SIG-M5 treated with dmso at 0.1 percent for 504 hours (cell line): ENCODE measurements around the gene UGGT1.
"Not testable (repeated sequence)": the region's sequence is repeated elsewhere in the genome, so short reads cannot be mapped to it uniquely, and the experiment has no call there.

ENCODE experiments used
- DNase-seq: peaks from one replicate; lab custom pipeline; 2025; ENCODE audit not compliant: unreplicated experiment; lab: John Stamatoyannopoulos, UW

Gene UGGT1

DNA sequence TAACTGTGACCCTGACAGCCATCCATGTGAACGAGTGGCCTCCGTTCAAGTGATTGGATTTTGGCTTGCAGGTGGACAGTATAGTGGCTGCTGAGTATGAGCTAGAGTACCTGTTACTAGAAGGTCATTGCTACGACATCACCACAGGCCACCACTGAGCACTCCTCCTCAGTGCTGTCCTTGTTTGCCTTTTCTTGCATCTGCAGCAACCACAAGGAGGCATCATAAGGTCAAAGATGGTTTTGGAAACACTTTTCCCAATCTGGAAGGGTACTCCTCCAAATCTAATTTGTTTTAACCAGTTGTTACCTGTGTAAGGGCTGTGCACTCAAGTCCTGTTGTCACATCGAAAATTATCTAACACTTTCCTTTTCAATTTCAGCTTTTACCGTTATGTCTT, 81.2 kb downstream of the UGGT1 start:
- DNase-seq: no peak

- not testable (repeated sequence) for DNase-seq
Measured at GRCh38 chr2:128174067-128174466, 83.1 kb downstream of the UGGT1 start.

DNA sequence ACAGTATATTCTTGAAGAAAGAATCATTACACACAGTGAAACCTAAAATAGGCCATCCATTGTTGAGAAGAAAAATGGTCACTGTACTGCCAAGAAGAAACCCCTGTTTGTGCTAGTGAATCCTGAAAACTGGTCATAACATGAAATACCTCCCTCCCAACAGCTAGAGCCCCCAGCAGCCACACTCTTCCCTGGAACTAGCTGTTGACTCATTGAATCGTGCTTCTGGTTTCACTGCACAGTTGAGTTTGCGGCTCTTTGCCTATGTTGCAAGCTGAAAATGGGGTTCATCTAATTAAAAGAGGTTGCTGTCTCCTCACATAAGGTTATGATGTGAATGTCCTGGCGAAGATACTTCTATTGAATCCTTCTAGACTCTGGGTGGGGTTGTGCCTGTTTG, 86.3 kb downstream of the UGGT1 start:
- no peak for DNase-seq

GRCh38 chr2:128178149-128178649, 87.2 kb downstream of the UGGT1 start:
- no peak for DNase-seq

DNA sequence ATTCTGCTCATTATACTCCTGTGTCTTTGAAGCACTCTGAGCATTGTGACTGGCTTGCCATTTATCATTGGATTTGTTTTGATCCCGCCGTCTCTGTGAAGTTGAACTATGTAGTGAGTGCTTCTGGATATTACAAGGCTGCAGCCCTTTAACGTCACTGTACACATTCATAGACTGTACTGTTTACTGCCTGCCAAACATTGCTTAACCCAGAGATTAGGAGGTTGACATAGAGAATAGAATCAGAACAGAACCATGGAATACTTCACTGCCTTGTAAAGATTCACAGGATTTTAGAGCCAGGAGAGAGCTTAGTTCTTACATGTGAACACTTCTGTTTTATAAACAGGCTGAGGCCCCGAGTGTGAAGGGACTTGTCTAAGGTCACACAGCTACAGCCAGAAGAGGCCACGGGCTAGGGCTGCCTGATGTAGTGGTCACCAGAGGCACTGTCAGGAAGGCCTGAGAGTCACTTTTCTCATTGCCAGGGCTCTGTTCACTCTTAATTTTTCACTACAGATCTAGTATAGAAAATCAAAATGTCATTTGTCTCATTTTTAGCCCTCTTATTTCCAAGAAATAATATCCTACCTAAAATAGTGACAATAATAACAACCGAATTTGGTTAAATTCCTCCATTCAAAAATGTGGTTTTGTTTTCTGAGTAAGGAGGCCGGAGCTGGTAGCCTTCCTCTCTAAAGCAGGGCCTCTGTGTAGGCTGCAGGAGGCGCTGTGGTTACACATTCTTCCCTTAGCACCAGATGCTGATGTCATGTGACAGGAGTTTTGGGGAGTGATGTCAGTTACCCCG, 87.9 kb downstream of the UGGT1 start:
- peak; percentile 32 for DNase-seq

GRCh38 chr2:128179461-128179755, 88.4 kb downstream of the UGGT1 start:
- no peak for DNase-seq

GRCh38 chr2:128180031-128180430, 89.0 kb downstream of the UGGT1 start:
- no peak for DNase-seq

DNA sequence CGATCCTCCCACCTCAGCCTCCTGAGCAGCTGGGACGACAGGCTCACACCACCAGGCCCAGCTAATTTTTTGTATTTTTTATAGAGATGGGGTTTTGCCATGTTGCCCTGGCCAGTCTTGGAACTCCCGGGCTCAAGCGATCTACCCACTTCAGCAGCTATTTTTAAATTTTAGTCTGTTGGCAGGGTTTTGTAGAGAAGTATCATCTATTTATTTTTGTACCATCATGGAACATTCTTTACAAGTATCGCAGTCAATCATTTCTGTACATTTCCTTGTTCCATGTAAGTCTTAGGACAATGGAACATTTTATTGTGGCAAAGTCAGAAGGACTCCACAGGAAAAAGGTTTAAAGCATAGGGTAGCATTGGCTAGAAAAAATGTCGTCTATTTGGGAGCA, 94.6 kb downstream of the UGGT1 start:
- DNase-seq: no peak

DNA sequence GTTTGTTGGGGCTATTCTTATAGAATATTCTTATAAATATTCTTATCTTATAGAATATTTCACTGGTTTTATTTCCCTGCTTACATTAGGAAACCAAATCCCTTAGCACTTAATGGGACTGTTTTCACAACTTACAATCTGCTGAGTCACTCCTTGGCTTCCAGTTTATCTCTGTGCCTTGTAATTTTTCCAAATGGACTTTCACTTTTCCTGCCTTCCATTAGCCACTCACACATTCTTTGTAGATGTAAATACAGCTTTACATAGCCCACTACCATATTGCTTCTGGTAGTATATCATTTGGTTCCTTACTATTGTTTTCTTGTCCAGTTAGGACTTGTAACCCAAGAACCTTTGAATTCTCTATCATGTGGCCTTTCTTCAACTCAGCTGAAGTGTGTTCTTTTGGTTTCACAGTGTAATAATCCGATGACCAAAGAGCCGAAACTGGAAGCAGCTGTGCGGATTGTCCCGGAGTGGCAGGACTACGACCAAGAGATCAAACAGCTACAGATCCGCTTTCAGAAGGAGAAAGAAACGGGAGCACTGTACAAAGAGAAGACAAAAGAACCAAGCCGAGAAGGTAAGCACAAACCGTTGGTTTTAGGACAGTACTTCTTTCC, 96.1 kb downstream of the UGGT1 start:
- DNase-seq: no peak

DNA sequence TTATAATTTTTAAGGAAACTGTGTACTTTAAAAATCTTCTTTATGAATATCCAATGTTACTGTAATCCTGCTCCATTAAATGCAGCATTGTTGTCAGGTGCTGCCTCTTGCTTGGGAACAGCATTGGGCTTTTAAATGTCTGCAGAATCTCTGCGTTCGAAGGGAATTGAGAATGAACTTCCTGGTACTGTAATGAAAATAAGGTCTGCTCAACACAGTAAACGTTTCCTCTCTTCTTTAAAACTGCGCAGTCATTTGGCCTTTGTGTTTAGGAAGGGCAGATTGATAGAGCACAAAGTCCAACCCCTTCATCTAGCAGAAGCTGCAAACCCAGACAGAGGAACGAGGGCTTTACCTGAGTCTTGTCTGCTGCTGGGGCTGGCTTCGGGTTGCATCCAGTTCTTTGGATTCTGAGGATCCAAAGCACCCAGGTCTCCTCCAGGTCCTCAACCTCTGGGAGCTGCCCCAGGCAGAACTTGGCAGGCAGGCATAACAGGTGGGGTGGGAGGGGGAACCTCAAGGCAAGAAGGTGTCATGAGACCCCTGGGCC, 104.5 kb downstream of the UGGT1 start:
- DNase-seq: no peak

GRCh38 chr2:128196026-128196425, 105.0 kb downstream of the UGGT1 start:
- no peak for DNase-seq

DNA sequence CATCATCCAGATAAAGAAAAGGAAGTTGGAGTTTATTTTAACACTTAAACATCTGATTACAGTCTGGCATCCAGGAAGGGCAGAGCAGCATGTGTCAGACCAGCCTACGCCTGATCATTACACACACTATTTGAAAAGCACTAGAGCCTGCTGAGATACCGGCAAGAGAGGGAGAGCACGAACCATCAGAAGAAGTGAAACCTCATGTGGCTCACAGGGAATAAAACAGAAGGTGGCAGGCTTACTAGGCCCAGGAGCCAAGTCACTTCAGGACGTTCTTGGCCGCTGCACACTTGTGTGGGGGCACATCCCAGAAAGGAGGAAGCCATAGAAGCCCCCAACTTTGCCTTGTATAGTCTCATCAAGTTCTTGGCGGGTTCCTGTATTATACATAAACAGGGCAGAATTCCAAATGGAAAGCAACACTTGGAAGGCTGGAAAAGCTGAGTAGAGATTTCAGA, 105.5 kb downstream of the UGGT1 start:
- DNase-seq: no peak

GRCh38 chr2:128197059-128197458, 106.1 kb downstream of the UGGT1 start:
- no peak for DNase-seq

GRCh38 chr2:128198656-128199055, 107.7 kb downstream of the UGGT1 start:
- no peak for DNase-seq

DNA sequence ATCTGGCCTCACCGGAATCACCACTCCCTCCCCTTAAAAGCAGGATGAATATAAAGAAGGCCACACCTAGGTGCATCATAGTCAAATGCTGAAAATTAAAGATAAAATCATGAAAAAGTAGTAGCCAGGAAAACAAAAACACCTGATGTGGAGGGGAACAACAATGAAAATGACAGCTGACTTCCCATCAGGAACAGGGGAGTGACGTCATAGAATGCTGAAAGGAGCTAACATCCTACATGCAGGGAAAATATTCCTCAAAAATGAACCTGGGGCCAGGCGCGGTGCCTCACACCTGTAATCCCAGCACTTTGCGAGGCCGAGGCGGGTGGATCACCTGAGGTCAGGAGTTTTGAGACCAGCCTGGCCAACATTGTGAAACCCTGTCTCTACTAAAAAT, 108.1 kb downstream of the UGGT1 start:
- DNase-seq: no peak

- DNase-seq: no peak
Measured at GRCh38 chr2:128202791-128203190, 111.8 kb downstream of the UGGT1 start.

- no peak for DNase-seq
Measured at GRCh38 chr2:128206245-128206644, 115.2 kb downstream of the UGGT1 start.

DNA sequence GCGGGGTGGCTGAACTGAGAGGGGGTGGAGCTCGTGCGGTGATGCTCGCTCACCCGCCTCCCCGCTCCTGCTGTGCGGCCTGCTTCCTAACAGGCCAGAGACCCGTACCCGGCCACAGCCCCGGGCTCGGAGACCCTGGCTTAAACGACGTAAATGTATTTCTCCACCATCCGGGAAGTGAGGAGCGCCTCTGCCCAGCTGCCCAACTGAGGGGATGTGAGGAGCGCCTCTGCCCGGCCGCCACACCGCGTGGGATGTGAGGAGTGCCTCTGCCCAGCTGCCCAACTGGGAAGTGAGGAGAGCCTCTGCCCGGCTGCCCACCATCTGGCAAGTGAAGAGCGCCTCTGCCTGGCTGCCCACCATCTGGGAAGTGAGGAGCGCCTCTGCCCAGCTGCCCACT, 117.0 kb downstream of the UGGT1 start:
- no peak for DNase-seq

DNA sequence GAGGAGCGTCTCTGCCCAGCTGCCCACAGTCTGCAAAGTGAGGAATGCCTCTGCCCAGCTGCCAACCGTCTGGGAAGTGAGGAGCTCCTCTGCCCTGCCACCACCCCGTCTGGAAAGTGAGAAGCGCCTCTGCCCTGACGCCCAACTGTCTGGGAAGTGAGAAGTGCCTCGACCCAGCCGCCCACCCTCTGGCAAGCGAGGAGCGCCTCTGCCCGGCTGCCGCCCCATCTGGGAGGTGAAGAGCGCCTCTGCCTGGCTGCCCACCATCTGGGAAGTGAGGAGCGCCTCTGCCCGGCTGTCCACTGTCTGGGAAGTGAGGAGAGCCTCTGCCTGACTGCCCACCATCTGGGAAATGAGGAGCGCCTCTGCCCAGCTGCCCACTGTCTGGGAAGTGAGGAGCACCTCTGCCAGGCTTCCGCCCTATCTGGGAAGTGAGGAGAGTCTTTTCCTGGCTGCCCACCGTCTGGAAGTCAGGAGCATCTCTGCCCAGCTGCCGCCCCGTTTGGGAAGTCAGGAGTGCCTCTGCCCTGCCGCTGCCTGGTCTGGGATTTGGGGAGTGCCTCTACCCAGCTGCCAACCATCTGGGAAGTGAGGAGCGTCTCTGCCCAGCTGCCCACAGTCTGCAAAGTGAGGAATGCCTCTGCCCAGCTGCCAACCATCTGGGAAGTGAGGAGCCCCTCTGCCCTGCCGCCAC, 117.8 kb downstream of the UGGT1 start:
- DNase-seq: not testable (repeated sequence)

DNA sequence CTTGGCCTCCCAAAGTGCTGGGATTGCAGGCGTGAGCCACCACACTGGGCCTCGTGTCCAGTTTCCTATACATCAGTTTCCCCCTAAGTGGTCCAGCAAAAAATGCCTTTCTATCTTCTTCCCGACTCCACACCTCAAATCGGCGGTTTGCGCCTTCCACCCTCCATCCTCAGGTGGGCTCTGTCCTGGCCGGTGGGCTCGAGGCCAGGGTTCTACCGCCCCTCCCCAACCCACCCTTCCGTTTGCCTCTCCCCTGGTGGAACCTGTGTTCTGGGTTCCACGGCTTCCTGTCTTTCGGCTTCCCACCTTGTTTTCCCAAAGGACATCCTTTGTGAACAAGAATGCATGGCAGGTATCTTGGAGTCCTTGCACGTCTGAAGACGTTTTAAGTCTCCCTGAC, 123.3 kb downstream of the UGGT1 start:
- DNase-seq: no peak

- DNase-seq: no peak
Measured at GRCh38 chr2:128214866-128215460, 124.0 kb downstream of the UGGT1 start.
